GM21360 (cell line): Measurements from ENCODE around the gene TOMM70.
"Not testable (repeated sequence)": the region's sequence is repeated elsewhere in the genome, so short reads cannot be mapped to it uniquely, and the experiment has no call there.

ENCODE experiments used
- ATAC-seq: cut with Tn5 transposase; IDR thresholded peaks from one replicate; pipeline ENCODE4 v1.9.1; 2021; ENCODE audit warnings: mild to moderate bottlenecking, moderate library complexity; ENCODE audit not compliant: unreplicated experiment

Gene TOMM70

DNA sequence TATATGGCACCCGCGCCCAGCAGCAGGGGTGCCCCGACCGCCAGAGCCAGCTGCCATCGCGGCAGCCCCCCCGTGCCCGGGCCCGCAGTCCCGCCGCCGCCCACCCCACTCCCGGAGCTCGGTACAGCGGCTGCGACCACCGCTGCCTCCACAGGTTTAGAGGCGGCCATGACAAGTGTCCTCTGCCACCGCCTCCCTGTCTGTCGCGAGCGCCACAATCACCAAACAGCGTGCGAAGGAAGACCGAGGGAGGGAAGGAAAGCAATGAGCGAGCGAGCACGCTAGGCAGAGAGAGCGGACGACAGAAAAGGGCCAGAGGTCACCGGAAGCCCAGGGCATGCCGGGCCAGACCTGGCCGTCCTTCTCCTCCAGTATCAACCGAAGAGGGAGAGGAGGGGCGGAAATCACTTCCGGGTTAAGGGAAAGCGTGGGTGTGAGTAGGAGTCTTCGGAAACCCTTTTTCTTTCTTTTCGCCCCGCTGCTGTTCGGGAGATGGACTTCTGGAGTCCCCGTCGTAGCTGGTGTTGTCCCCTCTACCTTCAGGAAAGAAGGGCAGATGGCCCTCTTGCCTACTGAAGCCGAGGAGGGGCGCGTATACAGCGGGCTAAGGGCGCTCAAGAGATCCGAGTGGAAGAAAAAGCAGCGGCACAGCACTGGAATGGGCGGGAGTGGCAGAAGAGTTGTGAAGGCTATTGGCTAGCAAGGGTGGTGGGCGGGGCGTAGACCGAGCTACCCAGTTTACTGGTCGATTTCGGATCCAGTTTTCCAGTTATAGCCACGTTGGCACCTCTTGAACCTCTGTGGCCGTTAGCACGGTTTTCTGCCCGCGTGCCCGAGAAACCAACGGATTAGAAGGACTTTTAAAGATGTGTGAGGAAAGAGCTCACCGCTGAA, at the start of gene TOMM70, which contains the start of gene LNP1:
Gene TOMM70, minus strand, starts transcription at position 310 of the 894 bp plus-strand sequence. Its CDS starts 140 bp downstream, at position 170.
Gene LNP1, plus strand, starts transcription at position 760 of the 894 bp plus-strand sequence. CDS start 28,191 bp downstream, outside the sequence.
- peak; percentile 85 for ATAC-seq

DNA sequence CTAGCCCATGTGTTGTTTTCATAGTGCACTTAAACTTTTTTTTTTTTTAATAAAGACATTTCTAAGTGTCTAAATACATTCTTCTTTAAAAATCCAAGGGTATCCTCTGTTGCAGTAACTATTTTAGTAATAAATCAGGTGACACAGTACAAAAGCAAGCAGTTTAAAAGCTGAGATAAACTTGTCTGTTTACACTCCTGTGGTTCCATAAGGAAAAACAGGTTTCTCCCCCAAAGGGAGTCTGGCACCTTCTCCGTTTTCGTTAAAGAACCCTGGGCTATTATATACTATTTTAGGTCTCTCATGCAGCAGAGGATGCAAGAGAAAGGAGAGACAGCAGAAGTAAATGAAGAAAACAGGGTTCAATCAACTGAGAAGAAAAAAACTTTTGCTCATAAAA, 48.3 kb upstream of the TOMM70 start:
- ATAC-seq: no peak

DNA sequence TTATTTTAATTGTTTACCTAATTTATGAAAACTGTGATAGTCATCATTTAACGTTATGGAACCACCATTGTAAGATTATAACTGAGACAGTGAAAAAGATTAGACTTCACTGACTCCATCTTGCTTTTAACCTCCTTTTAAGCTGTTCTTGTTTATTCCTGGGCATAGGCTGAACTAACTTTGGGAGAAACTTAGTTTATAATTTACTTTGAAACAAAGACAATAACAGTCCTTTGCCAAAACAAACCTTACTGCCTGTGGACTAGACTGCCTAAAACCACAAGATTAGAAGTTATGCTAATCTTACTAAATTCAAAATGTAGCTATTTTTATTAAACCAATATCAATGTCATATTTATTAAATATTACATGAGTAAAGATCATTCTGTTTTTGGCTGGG, 47.2 kb upstream of the TOMM70 start:
- no peak for ATAC-seq

DNA sequence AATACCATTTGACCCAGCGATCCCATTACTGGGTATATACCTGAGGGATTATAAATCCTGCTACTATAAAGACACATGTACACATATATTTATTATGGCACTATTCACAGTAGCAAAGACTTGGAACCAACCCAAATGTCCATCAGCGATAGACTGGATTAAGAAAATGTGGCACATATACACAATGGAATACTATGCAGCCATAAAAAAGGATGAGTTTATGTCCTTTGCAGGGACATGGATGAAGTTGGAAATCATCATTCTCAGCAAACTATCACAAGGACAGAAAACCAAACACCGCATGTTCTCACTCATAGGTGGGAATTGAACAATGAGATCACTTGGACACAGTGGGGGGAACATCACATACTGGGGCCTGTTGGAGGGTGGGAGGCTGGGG, 46.2 kb upstream of the TOMM70 start:
- ATAC-seq: not testable (repeated sequence)

DNA sequence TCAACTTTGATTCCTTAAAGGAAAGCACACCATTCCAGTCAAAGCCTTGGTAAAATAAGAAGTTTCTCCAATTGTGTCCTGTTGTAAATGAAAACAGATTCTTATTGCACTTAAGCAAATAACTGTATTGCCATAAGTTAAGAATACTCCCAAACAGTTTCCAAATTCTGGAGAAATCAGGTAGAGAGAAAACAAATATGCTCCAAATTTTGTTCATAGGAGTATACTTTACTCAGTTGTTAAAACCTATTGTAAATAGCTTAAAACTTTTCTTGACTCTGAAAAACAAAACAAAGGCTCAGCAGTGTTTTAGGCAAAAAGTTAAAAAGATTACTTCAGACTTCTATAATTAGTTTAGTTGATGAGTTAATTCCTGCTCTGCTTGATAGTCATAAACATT, 42.8 kb upstream of the TOMM70 start:
- ATAC-seq: no peak

DNA sequence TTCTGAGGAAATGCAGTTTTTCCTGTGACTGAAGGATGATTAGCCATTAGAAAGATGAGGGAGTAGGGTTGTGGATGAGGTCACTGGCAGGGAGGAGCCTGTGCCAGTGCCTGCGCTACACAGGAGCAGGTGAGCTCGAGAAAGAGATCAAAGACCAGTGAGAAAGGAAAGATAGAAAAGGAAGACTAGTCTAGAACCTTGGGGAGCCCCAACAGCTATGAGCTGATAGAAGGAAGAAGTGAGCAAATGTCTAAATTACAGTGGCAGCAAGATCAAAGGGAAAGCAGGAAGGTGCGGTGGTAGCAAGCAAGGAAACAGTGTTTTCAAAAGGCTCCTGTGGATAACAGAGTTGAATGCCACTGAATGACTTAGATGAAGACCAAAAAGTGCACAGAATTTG, 40.0 kb upstream of the TOMM70 start:
- ATAC-seq: no peak

DNA sequence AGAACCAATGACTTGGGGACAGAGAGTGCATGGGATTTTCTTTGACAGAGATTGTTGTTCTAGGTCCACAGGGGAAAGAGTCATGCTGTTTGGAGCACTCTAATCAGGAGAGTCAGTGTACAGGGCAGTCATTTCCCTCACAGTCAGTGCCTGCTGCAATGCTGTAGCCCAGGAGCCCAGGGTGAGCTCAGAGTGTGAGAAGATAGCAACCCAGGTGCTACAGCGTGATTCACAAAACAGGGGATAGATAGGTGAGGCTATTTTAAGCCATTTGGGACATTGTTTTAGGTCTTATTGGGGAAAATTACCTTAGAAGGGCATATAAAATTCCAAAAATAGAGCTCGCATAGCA, 37.7 kb upstream of the TOMM70 start:
- no peak for ATAC-seq

DNA sequence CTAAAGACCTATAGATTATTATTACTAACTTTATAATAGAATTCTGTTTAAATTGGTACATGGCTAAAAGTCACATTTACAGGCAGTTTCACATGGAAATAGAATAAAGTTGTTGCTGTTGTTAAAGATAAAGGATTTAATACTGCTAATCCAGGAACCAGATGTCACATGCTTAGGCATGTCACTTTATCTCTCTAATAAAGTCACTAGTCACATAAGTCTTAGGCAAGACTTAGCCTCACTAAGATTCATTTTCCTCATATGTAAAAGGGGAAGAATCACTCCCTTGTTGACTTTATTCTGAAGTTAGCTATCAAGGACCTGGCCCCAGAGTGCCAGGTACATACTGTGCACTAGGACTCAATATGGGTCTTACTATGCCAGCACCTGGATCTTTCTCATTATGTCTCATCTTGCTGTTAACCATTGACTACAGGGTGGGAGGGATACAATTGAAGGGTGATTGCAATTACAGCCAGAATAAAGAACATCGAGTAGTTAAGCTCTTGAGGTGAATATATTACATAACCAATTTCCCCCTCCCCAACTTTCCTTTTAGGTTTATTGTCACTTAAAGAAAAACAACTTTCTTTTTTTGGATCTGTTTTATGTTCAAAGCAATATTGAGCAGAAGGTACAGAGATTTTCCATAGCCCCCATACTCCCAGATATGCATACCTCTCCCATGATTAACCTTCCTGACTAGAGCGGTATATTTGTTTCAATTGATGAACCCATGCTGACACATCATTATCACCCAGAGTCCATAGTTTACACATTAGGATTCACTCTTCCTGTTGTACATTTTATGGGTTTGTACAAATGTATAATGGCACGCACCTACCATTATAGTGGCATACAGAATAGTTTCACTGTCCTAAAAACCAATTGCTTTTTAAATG, 37.1 kb upstream of the TOMM70 start:
- no peak for ATAC-seq

DNA sequence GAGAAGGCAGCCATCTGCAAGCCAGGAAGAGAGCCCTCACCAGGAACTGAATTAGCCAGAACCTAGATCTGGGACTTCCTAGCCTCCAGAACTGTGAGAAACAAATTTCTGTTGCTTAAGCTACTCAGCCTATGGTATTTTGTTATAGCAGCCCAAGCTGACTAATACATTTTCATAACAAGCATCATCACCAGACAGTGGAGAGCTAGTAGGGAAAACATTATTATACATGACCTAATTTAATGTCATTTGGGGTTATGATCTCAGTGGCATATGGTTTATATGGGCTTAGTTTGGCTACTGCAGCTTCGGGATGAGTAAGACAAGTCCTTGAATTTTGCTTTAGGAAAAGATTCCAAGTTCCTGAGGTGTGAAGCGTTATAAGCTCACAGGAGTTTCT, 36.1 kb upstream of the TOMM70 start:
- ATAC-seq: no peak

DNA sequence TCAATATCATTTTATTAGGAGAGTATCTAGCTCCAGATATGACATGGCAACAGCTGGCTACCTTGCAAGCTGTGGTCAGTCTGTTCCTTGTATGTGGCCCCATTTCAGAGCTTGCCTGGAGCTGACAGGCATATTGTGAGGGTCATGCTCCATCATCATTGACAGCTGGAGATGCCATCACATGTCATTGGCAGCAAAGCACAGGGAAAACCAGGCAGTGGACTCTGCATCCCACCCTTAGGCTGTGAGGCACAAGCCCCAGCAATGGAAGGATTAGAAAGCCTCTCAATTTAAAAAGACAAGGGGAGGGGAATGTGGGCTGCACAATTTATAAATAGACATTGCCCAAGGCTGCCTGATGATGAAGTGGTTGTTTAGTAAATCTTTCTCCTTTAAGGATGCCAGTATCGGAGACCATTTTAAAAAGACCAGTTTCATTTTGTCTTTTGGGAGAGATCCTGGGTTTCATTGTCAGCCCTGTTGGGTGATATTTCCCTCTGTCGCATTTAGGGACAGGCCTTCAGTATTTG, 28.4 kb upstream of the TOMM70 start:
- ATAC-seq: no peak

DNA sequence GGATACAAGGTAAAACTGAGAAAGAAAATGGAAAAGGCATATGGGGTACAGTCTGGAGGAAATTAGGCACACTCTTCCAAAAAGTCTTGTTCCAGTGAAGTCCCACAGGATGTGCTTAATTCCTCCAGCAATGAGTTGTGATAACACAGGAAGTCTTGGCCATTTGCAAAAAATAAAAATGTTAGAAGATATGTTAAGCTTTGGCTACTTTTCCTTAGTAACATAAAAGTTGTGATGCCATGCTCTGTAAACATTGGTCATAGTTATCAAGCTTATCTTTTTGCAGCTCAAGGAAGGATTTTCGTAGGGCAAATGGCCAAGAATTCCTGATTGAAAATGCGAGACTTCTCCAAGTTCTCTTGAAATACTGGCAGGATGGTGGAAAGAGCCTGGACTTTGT, 26.8 kb upstream of the TOMM70 start:
- ATAC-seq: no peak

DNA sequence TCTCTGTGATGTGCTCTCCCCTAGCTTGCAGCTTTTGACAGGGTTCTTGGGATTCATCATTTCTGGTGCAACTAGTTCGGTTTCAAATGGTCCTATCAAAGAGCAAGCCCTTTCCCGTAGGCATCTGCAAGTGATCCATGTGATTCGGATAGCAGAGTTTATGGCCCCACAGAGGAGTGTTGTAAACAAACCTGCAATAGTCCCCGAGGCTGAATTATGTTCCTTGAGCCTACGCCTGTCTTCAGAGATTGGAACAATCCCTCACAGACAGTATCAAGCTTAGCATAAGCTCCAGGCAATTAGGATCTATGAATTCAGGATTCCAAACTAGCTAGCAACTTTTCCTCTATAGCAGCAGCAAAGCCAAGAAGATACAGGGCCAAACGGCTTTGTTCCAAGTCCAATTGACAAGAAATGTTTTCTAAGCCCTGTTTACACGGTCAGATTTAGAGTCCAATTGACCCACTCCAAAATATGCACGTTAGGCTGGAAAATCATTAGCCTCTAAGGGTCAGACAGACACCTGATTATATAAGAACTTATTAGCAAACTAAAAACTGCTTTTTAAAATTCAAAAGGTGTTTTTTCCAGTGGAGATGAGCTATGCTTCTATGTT, 25.3 kb upstream of the TOMM70 start:
- ATAC-seq: no peak

DNA sequence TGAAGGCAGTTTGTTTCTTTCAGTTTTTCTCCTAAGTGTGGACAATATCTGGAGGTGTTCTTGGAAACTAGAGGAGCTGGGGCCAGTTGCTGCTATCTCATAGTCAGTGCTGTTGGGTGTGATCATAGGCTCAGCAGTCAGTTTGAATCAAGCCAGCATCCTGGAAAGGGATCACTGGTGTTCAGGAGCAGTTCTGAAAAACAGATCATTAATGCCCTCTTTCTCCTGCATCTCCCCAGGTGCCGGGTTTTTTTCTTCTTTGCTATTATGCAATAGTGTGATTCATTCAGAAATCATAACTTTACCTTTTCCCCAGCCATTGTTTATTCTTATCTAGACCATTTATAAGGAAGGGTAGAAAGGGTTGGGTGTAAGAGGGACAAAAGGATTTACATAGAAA, 24.4 kb upstream of the TOMM70 start:
- ATAC-seq: no peak

DNA sequence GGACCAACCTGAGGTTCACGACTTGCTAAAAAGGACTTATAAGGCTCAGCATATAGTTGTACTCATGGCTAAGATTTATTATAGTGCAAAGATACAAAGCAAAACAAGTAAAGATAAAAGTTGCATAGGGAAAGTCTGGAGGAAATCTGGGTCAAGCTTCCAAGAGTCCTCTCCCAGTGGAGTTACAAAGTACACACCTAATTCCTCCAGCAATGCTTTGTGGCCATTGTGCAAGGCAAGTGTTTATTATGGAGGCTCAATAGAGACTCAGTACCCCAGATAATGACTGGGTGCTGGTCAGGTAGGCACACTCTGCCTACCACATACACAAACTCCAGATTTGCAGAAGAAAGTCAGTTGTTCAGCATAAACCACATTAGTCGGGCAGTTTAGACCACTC, 23.4 kb upstream of the TOMM70 start:
- ATAC-seq: no peak

DNA sequence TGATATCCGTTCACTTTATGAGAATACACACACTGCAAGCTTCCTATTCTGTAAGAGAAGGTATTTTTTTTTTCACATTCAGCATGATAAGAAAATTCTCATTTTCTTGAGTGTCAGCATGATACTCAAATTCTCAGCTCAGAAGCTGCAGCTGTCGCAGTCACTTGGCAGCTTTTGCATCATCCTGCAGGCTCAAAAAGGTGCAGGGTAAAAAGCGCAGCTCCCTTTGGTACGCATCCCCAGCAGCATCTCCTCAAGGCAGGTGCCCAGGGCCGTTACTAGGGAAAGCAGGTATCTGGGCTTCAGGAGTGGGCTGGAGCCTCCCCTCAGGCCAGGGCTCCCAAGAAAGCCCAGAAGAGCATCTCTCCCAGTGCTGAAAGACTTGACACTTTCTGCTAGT, 22.7 kb upstream of the TOMM70 start:
- ATAC-seq: no peak

DNA sequence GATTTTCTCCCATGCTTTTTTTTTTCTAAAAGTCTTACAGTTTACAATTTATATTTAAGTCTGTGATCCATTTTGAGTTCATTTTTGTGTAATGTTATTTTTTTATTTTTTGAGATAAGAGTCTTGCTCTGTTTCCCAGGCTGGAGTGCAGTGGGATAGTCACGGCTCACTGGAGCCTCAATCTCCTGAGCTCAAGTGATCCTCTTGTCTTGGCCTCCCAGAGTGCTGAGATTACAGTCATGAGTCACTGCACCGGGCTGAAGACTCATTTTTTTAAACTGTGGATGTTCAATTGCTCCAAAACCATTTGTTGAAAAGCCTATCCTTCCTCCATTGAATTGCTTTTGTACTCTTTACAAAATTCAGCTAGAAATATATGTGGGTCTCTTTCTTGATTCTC, 20.0 kb upstream of the TOMM70 start:
- no peak for ATAC-seq

DNA sequence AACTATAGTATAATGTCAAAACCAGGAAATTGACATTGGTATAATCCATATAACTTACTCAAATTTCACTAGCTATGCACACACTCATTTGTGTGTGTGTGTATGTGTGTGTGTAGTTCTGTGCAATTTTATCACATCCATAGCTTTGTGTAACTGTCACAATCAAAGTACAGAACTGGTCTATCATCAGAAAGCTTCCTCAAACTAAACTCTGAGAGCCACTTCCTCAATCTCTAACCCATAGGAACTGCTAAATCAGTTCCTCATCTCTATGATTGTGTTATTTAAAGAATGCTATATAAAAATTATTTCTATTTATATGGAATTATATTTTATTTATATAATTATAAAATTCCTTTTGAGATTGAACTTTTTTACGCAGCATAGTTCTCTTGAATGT, 18.5 kb upstream of the TOMM70 start:
- ATAC-seq: no peak

DNA sequence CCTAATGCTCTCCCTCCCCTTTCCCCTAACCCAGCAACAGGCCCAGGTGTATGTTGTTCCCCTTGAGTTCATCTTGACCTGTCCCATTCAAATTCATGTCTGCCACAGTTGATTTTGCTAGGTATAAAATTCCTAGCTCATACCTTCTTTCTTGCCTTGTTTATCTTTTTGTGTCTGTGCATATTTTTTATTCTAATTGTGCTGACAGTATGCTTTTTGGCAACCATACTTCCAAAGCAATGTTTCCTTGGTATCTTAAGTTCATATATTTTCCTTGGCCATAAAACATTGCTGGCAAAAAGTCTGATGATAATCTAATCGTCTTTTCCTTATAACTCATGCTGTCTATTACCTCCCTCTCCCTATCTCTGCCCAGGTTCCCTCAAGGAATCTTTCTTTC, 16.0 kb upstream of the TOMM70 start:
- ATAC-seq: no peak

DNA sequence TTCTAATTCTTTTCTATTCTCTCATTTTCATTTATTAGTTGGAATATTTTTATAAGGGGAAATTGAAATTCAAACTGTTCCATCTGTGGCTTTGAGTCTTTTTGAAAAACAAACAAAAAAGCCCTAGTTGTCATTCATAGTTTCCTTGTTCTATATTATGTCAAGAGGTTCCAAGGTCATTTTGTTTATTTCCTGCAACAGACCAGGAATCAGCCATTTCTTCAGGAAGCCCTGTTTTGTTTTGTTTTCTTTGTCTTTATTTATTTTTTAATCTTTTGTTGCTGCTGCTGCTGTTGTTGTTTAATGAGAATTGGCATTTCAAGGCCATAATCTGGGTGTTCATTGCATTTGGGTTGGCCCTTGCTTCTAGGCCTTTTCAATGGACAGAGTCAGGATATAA, 15.3 kb upstream of the TOMM70 start:
- ATAC-seq: no peak

DNA sequence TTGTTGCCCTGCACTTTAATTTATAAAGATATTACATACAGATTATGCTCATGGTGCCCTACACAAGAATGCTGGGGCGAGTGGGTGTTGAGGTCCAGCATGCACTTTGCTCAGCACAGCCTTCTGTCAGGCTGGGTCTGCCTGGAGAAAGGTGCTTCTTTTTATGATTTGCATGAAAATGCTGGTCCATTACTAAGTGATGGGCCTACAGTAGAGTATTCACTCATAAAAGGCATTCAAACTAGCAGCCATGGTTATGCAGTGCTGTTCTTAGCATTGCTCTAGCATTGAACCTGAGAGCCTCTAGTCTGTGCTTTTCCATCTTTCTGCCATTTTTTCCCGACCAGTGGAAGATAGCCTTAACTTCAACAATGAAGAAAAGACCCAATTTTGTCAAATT, 12.7 kb upstream of the TOMM70 start:
- ATAC-seq: no peak

DNA sequence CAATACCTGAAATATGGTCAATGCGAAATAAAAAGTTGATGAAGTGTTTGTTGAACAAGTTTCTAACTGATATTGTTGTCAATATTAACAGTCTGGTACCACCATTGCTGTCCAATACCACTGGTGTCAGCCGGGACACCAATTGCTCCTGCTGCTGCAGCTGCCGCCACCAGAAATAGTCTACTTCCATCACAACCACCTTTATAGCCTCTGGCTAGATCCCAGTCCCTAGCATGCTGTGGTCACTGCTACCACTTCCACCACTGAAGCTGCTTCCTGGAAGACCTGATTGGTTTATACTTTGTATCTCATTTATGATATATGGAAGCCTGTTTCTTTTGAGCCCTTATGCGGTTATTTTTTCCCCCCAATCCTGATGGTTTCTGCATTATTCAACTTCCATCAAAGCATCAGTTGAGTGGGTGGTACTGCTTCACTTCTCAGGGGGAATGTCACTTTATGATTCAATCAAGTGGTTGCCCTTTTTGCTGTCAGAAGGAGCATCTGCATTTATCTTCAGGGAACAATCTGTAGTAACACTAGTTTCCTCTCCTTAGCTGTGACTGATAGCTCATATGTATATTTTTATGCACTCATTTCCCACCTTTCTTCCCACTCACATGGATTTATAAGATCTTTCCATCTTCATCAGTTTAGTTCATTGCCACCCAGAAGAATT, 12.2 kb upstream of the TOMM70 start:
- no peak for ATAC-seq
